GM23338 (cell line): ENCODE measurements around the gene EEF2K.

Experiments
- CREB1 ChIP-seq: fragments of 250-450 bp; sonication (Bioruptor Pico); IDR thresholded peaks from 2 replicates; pipeline ENCODE4 v1.5.0; 2020; ENCODE audit warnings: low read depth, mild to moderate bottlenecking, moderate library complexity
- CTCF ChIP-seq, 2 experiments: fragments of 200-600 bp in 1 of 2; sonication (generic) in 1 of 2; conservative IDR thresholded peaks; 2 replicates each; pipeline versions ENCODE4 v1.5.1 to v1.6.1; 2016 to 2017; ENCODE audit warnings: antibody characterized with exemption in 2 of 2, low read depth in 2 of 2, mild to moderate bottlenecking in 2 of 2, moderate library complexity in 1 of 2
- EZH2 ChIP-seq: fragments of 200-600 bp; sonication (generic); IDR thresholded peaks from one replicate; pipeline ENCODE4 v1.8.0; 2017; ENCODE audit warnings: antibody characterized with exemption, mild to moderate bottlenecking, low read depth; ENCODE audit not compliant: unreplicated experiment
- EZH2phosphoT487 ChIP-seq: fragments of 200-600 bp; sonication (generic); IDR thresholded peaks from one replicate; pipeline ENCODE4 v1.8.1; 2018; ENCODE audit warnings: antibody characterized with exemption; ENCODE audit not compliant: unreplicated experiment
- JUNB ChIP-seq: IDR thresholded peaks from one replicate; pipeline ENCODE4 v1.6.1; 2016; ENCODE audit warnings: antibody characterized with exemption; ENCODE audit not compliant: unreplicated experiment
- NANOG ChIP-seq: IDR thresholded peaks from 2 replicates; pipeline ENCODE4 v1.6.1; 2016; ENCODE audit warnings: antibody characterized with exemption, borderline replicate concordance
- POLR2AphosphoS5 ChIP-seq: IDR thresholded peaks from 2 replicates; pipeline ENCODE4 v1.6.1; 2016; ENCODE audit warnings: antibody characterized with exemption, low read depth
- REST ChIP-seq: IDR thresholded peaks from one replicate; pipeline ENCODE4 v1.6.1; 2018; ENCODE audit warnings: antibody characterized with exemption; ENCODE audit not compliant: unreplicated experiment

GRCh38 chr16:22210854-22211253, 4.8 kb downstream of the EEF2K start:
- TF ChIP-seq CTCF (conservative IDR thresholded peaks at IDR 0.05; ENCODE audit: low read depth in 2 of 2), result no peak
- no peak for TF ChIP-seq EZH2
- TF ChIP-seq REST, result no peak
- no peak for TF ChIP-seq CREB1 (CRISPR knock-in tag)
- TF ChIP-seq EZH2phosphoT487, result no peak
- TF ChIP-seq JUNB, result no peak
- TF ChIP-seq NANOG, result no peak
- TF ChIP-seq POLR2AphosphoS5, result no peak
